SK-N-SH (cell line): ENCODE measurements around the gene NDUFB2. TPM values are rescaled to one million over a fixed set of nuclear protein-coding genes. Genes with fewer than 3 reads are reported as not detected.
"Not testable (repeated sequence)": the region's sequence is repeated elsewhere in the genome, so short reads cannot be mapped to it uniquely, and the experiment has no call there.

Experiments used
- CTCF ChIA-PET: fragments of 300-600, 350-600 bp; formaldehyde crosslinking; extraction: SDS; loops from one replicate; lab custom pipeline; 2021; lab: Yijun Ruan, JAX
- POLR2A ChIA-PET: fragments of 350-600 bp; sonication (Branson Sonifier 250); formaldehyde crosslinking; extraction: SDS; loops from one replicate; lab custom pipeline; 2020; ENCODE audit warnings: antibody characterized with exemption, inconsistent platforms; lab: Yijun Ruan, JAX
- DNase-seq: peaks from one replicate; pipeline ENCODE4 v3.0.0; 2012
- H2AFZ ChIP-seq: fragments of 200-600 bp; sonication (generic); 2 replicates; pipeline ENCODE4 v1.8.1; 2016; ENCODE audit warnings: antibody characterized with exemption, mild to moderate bottlenecking, low read depth
- H3F3A ChIP-seq: fragments of 200-600 bp; sonication (generic); replicated peaks from 2 replicates; pipeline ENCODE3; 2016; ENCODE audit warnings: antibody characterized with exemption, mild to moderate bottlenecking; ENCODE audit not compliant: insufficient read depth
- H3K27ac ChIP-seq, 2 experiments: fragments of 200-500 bp in 1 of 2; fragments of 200-600 bp in 1 of 2; sonication (Bioruptor generic) in 1 of 2; sonication (generic), shearing (Covaris generic) in 1 of 2; 2 replicates each; pipeline versions ENCODE4 v1.5.1 to v1.6.1; 2014 to 2016; ENCODE audit warnings: low read depth in 2 of 2, inconsistent platforms in 1 of 2, low read length in 1 of 2, mild to moderate bottlenecking in 1 of 2, mixed read lengths in 1 of 2
- H3K27me3 ChIP-seq: fragments of 200-600 bp; sonication (generic), shearing (Covaris generic); 2 replicates; pipeline ENCODE4 v1.6.1; 2016; ENCODE audit warnings: mixed run types; ENCODE audit not compliant: insufficient read depth
- H3K36me3 ChIP-seq, 2 experiments: fragments of 200-500 bp in 1 of 2; fragments of 200-600 bp in 1 of 2; sonication (Bioruptor generic) in 1 of 2; sonication (generic) in 1 of 2; replicated peaks in 1 of 2; 2 replicates each; pipeline versions ENCODE3 to v1.5.1; 2014 to 2016; ENCODE audit warnings: low read length in 1 of 2, mild to moderate bottlenecking in 1 of 2; ENCODE audit not compliant: insufficient read depth in 2 of 2, control insufficient read depth in 1 of 2
- H3K4me1 ChIP-seq, 2 experiments: fragments of 200-500 bp in 1 of 2; fragments of 200-600 bp in 1 of 2; sonication (Bioruptor generic) in 1 of 2; sonication (generic), shearing (Covaris generic) in 1 of 2; 2 replicates each; pipeline versions ENCODE4 v1.5.1 to v1.6.1; 2014 to 2016; ENCODE audit warnings: low read depth in 1 of 2, low read length in 1 of 2, mixed run types in 1 of 2; ENCODE audit not compliant: insufficient read depth in 2 of 2, control insufficient read depth in 1 of 2
- H3K4me2 ChIP-seq: fragments of 200-600 bp; sonication (generic), shearing (Covaris generic); 2 replicates; pipeline ENCODE4 v1.6.1; 2017; ENCODE audit warnings: mixed run types
- H3K4me3 ChIP-seq, 2 experiments: fragments of 200-500 bp in 1 of 2; fragments of 200-600 bp in 1 of 2; sonication (Bioruptor generic) in 1 of 2; sonication (generic), shearing (Covaris generic) in 1 of 2; 2 replicates each; pipeline versions ENCODE4 v1.5.1 to v1.8.1; 2014 to 2016; ENCODE audit warnings: low read depth in 2 of 2, inconsistent platforms in 1 of 2, low read length in 1 of 2, mild to moderate bottlenecking in 1 of 2, mixed read lengths in 1 of 2, moderate library complexity in 1 of 2
- H3K79me2 ChIP-seq: fragments of 200-600 bp; sonication (generic); 2 replicates; pipeline ENCODE4 v1.8.1; 2017; ENCODE audit warnings: mild to moderate bottlenecking; ENCODE audit not compliant: insufficient read depth
- H3K9ac ChIP-seq: fragments of 200-600 bp; sonication (generic); 2 replicates; pipeline ENCODE4 v1.6.1; 2017; ENCODE audit warnings: mixed run types
- H3K9me2 ChIP-seq: fragments of 200-600 bp; sonication (generic); 2 replicates; pipeline ENCODE4 v1.6.1; 2017; ENCODE audit warnings: mixed run types
- H3K9me3 ChIP-seq: fragments of 200-600 bp; sonication (generic); 2 replicates; pipeline ENCODE4 v1.6.1; 2017; ENCODE audit warnings: mixed run types, mild to moderate bottlenecking, moderate library complexity
- H4K20me1 ChIP-seq: fragments of 200-600 bp; sonication (generic); 2 replicates; pipeline ENCODE4 v1.6.1; 2017; ENCODE audit warnings: mild to moderate bottlenecking, mixed run types; ENCODE audit not compliant: insufficient read depth
- ELF1 ChIP-seq: IDR thresholded peaks from 2 replicates; pipeline ENCODE4 v1.4.0; 2012
- EP300 ChIP-seq, 2 experiments: IDR thresholded peaks; 2 replicates each; pipeline versions ENCODE4 v1.4.0 to v1.6.1; 2012; ENCODE audit warnings: borderline replicate concordance in 1 of 2, low read depth in 1 of 2, low read length in 1 of 2
- GATA2 ChIP-seq: sonication (generic); formaldehyde crosslinking; IDR thresholded peaks from 2 replicates; pipeline ENCODE4 v1.5.0; 2020; ENCODE audit warnings: mild to moderate bottlenecking, missing genetic modification reagents
- MAX ChIP-seq: IDR thresholded peaks from 2 replicates; pipeline ENCODE4 v1.4.0; 2012; ENCODE audit warnings: low read depth
- NRF1 ChIP-seq: IDR thresholded peaks from 2 replicates; pipeline ENCODE4 v1.6.1; 2012; ENCODE audit warnings: low read depth, mild to moderate bottlenecking, low read length
- RCOR1 ChIP-seq: fragments of 150-350 bp; IDR thresholded peaks from 2 replicates; pipeline ENCODE4 v1.6.1; 2017; ENCODE audit warnings: antibody characterized with exemption, low read length
- REST ChIP-seq: IDR thresholded peaks from 2 replicates; pipeline ENCODE4 v1.6.1; 2012; ENCODE audit warnings: mild to moderate bottlenecking, low read depth, low read length, moderate library complexity
- YY1 ChIP-seq: IDR thresholded peaks from 2 replicates; pipeline ENCODE4 v1.4.0; 2012; ENCODE audit warnings: low read depth, mild to moderate bottlenecking
- WGBS: methylation state at CpG from one replicate; pipeline ENCODE4 v1.1.6; 2017; ENCODE audit warnings: low lambda C conversion rate; 5-methylcytosine and 5-hydroxymethylcytosine counted together
- polyA plus RNA-seq, 3 experiments: library from polyadenylated mRNA; depleted of rRNA; stranded (reverse); fragments of >200 nt; gene quantifications; 2 replicates each; pipeline ENCODE4 v1.2.3, GENCODE V29; 2012

NDUFB2 gene
- polyA plus RNA-seq, 1 of the 3 experiments (the other 2 are of a cell fraction), result 1,214 TPM

- H3K9me3 ChIP-seq, H3K36me3 ChIP-seq, H3K27ac ChIP-seq, H3K4me2 ChIP-seq, H2AFZ ChIP-seq, H3K4me3 ChIP-seq, POLR2A ChIA-PET, H3F3A ChIP-seq, H3K27me3 ChIP-seq, H4K20me1 ChIP-seq, H3K9me2 ChIP-seq, DNase-seq, H3K79me2 ChIP-seq, H3K9ac ChIP-seq: not testable (repeated sequence)
- peaks cover 7 to 18% of the 10 kb centered on the region in 2 experiments; a peak in 2 of 4 replicates for H3K4me1 ChIP-seq
- CTCF ChIA-PET, result interaction anchor here (1.4 to 3.8 kb wide), 4 partner anchors 17 to 254 kb away, joined by 4 to 28 read pairs (median 10); partner anchors contain the start of gene BRAF
- 83% methylated on average over 8 of the region's 10 CpGs for WGBS
Observed at GRCh38 chr7:140669862-140670261, 26.6 kb upstream of the NDUFB2 start.

GRCh38 chr7:140670343-140670935 is 26.1 kb upstream of the NDUFB2 start:
- no peaks in the 10 kb centered on the region for H3K9me2 ChIP-seq
- H3K9ac ChIP-seq, result no peak overlapping the region
- H3K9me3 ChIP-seq, result no peaks in the 10 kb centered on the region
- H3F3A ChIP-seq, result no peaks in the 10 kb centered on the region
- CTCF ChIA-PET, result interaction anchor here (2.8 to 3.8 kb wide), 2 partner anchors 17 to 195 kb away, joined by 9 to 28 read pairs; no protein-coding TSS in a partner anchor
- no peak overlapping the region for H3K27ac ChIP-seq
- H3K79me2 ChIP-seq, result no peaks in the 10 kb centered on the region
- H4K20me1 ChIP-seq, result no peaks in the 10 kb centered on the region
- H3K4me1 ChIP-seq, result peaks cover 7 to 20% of the 10 kb centered on the region in 2 experiments; a peak in 2 of 4 replicates
- H2AFZ ChIP-seq, result no peak overlapping the region
- no peaks in the 10 kb centered on the region for H3K36me3 ChIP-seq
- peaks cover 8% of the 10 kb centered on the region; the same call in 1 of the 2 replicates for H3K27me3 ChIP-seq
- no peak for TF ChIP-seq REST
- no peak for TF ChIP-seq EP300 (IDR thresholded peaks at IDR 0.05; ENCODE audit: borderline replicate concordance in 1 of 2, low read depth in 1 of 2, low read length in 1 of 2)
- no peak for TF ChIP-seq GATA2 (CRISPR knock-in tag)
- TF ChIP-seq ELF1, result no peak
- TF ChIP-seq MAX, result no peak
- no peak for TF ChIP-seq RCOR1
- TF ChIP-seq YY1, result no peak
- no peak for TF ChIP-seq NRF1
- H3K4me3 ChIP-seq, result no peak overlapping the region
- 69% methylated on average over 4 of the region's 4 CpGs for WGBS
- no peak for DNase-seq
- POLR2A ChIA-PET, result interaction anchor here (0.6 kb wide), 2 partner anchors 269 to 494 kb away, joined by 3 read pairs; partner anchors contain the start of gene KDM7A
- no peak overlapping the region for H3K4me2 ChIP-seq
